C4-2B (cell line): Measurements from ENCODE around the gene TMEM127.

Source experiments
- H3K27ac ChIP-seq: fragments of 450-650 bp; 2 replicates; pipeline ENCODE4 v1.5.1; 2017
- CTCF ChIP-seq: fragments of 450-650 bp; conservative IDR thresholded peaks from 2 replicates; pipeline ENCODE4 v1.5.1; 2017; ENCODE audit warnings: mild to moderate bottlenecking
- ZFX ChIP-seq: fragments of 450-650 bp; IDR thresholded peaks from 2 replicates; pipeline ENCODE4 v1.6.1; 2017

Gene TMEM127

GRCh38 chr2:96245609-96246390 is 20.0 kb downstream of the TMEM127 start:
- no peak for TF ChIP-seq ZFX
- TF ChIP-seq CTCF: no peak

GRCh38 chr2:96243843-96244242 is 22.0 kb downstream of the TMEM127 start:
- H3K27ac ChIP-seq: no peak overlapping the region

More at GRCh38 chr2:96245609-96246390, 20.0 kb downstream of the TMEM127 start:
- no peak overlapping the region for H3K27ac ChIP-seq

GRCh38 chr2:96241900-96242611 is 23.7 kb downstream of the TMEM127 start:
- no peak overlapping the region for H3K27ac ChIP-seq
- TF ChIP-seq ZFX: no peak
- TF ChIP-seq CTCF: no peak

More at GRCh38 chr2:96243843-96244242, 22.0 kb downstream of the TMEM127 start:
- TF ChIP-seq CTCF (no peak), ZFX (no peak)

- no peak overlapping the region for H3K27ac ChIP-seq
- TF ChIP-seq CTCF (no peak), ZFX (no peak)
Measured at GRCh38 chr2:96241227-96241626, 24.6 kb downstream of the TMEM127 start.

GRCh38 chr2:96240341-96241038 is 25.3 kb downstream of the TMEM127 start:
- TF ChIP-seq CTCF: no peak
- no peak for TF ChIP-seq ZFX
- no peak overlapping the region for H3K27ac ChIP-seq

- TF ChIP-seq ZFX (no peak), CTCF (no peak)
- no peak overlapping the region for H3K27ac ChIP-seq
Measured at GRCh38 chr2:96239745-96240264, 26.0 kb downstream of the TMEM127 start.
